NCI-H1694 (cell line): ENCODE results near the gene GLS.
"Not testable (repeated sequence)": the region's sequence is repeated elsewhere in the genome, so short reads cannot be mapped to it uniquely, and the experiment has no call there.

ENCODE experiments used
- DNase-seq: peaks from one replicate; lab custom pipeline; 2025; lab: John Stamatoyannopoulos, UW

Gene GLS

DNA sequence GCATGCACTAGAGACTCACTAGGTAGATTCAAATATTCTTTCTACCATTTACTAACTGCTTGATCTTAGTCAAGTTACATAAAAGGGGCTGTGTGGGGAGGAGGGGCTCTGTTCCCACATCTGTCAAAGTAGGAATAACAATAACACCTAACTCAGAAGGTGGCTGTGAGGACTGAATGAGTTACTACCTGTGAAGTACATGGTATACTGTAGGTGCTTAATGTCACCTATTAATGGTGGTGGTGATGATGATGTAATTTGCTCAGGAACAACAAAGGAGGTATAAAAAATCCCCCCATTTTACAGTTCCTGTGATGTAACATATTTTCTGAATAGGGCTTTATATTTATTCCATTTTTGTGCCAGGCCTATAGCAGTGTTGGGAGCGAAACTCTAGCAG, 92.6 kb downstream of the GLS start:
- no peak for DNase-seq

DNA sequence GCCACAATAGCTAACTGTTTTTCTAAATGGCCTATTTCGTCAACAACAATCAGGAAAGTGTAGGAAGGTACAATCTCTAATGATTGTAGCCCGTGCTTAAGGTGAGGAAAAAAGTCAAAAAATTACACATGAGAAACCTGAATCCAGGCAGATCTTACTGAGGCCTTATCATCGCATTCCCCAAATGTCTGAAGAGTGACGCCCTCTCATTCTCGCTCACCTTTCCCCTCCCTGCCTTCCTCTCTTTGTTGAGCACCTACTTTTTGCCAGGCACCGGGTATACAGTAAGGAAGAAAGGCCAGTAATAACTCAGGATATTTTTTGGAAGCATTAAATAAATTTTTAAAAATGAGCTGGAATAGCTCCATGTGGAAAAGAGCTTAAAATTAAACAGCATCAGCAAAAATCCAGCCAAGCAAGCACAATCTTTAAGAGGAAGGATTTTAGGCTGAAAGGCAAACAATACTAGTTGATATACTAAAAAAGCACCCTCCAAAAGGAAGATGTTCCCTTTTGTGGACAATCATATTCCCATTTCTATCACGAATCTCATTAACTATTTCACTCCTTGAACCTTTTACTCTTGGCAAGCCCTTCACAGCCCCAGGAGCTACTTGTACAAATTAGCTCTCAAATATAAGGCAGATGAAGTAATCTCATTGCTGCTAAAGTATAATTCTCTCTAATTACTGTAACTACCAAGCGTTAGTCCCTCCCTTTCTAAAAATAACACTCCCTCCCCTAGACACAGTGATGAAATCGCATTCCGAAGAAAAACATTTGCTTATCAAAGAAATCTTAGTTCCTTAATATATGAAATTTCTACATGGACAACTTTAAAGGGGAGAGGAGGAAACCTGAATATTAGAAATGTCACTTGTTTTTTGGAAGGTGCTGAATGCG, 93.4 kb downstream of the GLS start:
- no peak for DNase-seq

GRCh38 chr2:190974629-190975361, 94.2 kb downstream of the GLS start:
- no peak for DNase-seq

GRCh38 chr2:190976521-190976920, 95.9 kb downstream of the GLS start:
- DNase-seq: no peak

DNA sequence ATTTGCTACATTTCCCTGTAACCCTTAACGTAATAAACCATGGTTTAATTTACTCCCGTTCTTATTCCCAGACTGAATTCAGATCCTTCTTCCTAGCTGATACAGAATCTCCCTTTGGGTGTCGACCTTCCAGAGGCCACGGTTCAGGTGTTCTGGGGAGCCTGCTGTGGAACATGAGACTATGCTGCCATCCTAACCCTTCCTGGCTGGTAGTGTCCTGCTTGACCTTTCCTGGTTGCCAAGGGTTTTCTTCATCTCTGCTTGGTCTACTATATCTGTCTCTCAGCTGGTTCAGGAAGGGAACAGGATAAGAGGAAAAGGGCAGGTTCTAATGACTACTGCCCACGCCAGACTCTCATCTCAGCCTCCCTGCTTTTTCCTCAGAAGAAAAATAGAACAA, 96.9 kb downstream of the GLS start:
- DNase-seq: no peak

DNA sequence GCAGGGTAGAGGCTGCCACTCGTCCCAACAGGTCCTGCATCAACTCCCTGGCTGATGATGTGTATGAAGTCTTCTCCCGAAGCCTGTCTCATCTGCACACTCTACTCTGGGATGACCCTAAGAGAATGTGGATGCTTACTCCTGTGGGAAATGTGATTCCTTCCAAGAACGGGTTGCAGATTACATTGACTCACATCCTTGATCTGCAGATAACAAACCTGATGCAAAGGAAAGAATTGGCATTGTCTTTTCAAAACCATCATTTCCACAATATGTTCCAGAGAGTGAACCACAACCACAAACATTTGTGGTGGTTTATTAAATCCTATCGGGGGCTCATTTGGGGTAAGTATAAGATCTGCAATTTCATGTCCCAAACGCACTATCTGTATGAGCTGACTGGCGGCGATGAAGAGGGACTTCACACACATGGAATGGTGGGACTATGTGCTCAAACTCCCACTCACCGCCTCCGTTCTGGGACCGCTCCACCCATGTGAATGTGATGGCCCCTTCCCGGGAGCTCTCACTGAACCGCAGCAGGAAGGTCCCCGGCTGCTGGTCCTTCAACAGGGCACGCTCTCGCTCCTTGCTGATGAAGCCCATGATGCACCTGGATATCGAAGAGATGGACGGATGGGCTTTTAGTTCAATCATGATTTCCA, 97.9 kb downstream of the GLS start:
- DNase-seq: no peak

GRCh38 chr2:190979906-190980629, 99.4 kb downstream of the GLS start:
- DNase-seq: no peak

GRCh38 chr2:190980630-190981209, 100.1 kb downstream of the GLS start:
- DNase-seq: no peak

- DNase-seq: no peak
Observed at GRCh38 chr2:190981333-190981732, 100.7 kb downstream of the GLS start.

DNA sequence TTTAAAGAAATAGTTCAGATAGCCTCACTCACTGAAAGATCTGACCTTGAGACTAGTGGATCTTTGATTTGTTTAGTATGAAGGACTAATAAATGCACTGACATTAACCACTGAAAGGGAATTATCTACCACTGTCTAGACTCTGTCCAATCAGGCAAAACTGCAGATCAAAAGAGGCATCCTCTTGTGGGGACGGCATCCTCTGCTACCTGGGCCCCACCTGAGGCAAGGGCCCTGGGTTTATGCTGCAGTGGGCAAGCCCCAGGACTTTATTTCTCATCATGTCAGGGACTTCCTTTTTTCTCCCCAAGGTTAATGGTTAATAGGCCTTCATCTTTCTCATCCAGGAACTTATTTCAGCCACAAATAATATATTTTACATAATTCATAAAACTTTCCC, 101.1 kb downstream of the GLS start:
- no peak for DNase-seq

GRCh38 chr2:190982262-190983034, 101.8 kb downstream of the GLS start:
- no peak for DNase-seq

DNA sequence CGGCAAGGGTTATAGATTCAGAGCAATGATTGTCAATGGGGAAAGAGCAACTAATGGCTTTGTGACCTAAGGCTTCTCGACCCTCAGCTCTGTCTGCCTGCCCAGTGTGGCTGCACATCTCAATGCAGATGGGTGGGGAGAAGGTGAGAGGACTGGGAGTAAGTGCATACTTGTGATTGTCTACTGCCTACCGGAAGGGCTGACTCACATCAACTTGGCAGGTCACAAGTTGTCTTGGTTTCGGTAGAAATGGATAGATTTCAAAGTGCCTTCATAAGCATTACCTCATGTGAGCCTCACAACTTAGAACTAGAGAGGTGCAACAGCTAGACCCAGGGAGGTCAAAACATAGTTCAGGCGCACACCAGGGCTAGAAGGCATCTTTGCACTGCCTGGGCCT, 104.0 kb downstream of the GLS start:
- no peak for DNase-seq

GRCh38 chr2:190986221-190986953, 105.8 kb downstream of the GLS start:
- no peak for DNase-seq

- DNase-seq: no peak
Observed at GRCh38 chr2:190987116-190987515, 106.5 kb downstream of the GLS start.

GRCh38 chr2:190987938-190988337, 107.3 kb downstream of the GLS start:
- no peak for DNase-seq

- DNase-seq: no peak
Observed at GRCh38 chr2:190988910-190989309, 108.3 kb downstream of the GLS start.

- DNase-seq: no peak
Observed at GRCh38 chr2:190990132-190990531, 109.5 kb downstream of the GLS start.

DNA sequence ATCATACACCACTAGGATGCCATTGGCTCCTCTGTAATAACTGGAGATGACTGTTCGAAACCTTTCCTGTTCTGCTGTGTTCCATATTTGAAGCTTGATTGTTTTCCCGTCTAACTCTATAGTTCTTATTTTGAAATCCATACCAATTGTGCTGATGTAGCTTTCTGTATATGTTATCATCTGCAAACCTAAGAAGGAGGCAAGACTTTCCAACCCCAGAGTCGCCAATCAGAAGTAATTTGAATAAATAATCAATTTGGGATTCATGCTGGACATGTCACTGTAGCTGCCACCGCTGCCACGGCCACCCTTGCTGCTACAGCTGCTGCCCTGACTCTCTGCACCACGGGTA, 112.6 kb downstream of the GLS start:
- DNase-seq: no peak

DNA sequence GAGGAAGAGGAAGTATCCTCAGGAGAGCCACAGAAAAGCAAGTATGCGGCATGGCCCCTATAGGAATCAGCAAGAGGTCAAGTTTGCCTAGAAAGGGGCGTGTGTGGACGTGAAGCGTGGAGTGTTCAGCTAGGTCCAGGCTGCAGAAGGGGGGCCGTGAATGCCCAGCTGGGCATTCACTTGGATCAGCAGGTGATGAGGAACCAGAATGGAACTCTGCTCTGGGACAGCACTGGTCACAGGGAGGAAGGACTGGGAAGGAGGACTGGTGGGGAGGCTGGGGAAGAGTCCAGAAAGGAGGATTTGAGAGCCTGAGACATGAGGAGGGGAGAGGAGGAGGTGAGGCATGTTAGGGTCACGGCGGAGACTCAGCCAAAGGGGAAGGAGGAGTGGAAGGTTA, 113.5 kb downstream of the GLS start:
- DNase-seq: no peak

DNA sequence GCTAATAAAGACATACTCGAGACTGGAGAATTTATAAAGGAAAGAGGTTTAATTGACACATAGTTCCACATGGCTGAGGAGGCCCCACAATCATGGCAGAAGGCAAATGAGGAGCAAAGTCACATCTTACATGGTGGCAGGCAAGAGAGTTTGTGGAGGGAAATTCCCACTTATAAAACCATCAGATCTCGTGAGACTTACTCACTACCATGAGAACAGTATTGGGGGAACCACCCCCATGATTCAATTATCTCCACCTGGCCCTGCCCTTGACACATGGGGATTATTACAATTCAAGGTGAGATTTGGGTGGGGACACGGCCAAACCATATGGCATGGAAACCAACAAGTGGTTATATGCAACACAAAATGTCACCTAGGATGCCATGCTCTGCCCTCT, 114.7 kb downstream of the GLS start:
- DNase-seq: not testable (repeated sequence)
